ENCODE results near the gene GTF2F2. TPM values are rescaled to one million over a fixed set of nuclear protein-coding genes. Genes with fewer than 3 reads are reported as not detected.
"Not testable (repeated sequence)": the region's sequence is repeated elsewhere in the genome, so short reads cannot be mapped to it uniquely, and the experiment has no call there.

Gene GTF2F2
- total and polyA plus RNA-seq, 5 donors from 2014 or later, result 7.0 to 16.1 (median 9.7) TPM

DNA sequence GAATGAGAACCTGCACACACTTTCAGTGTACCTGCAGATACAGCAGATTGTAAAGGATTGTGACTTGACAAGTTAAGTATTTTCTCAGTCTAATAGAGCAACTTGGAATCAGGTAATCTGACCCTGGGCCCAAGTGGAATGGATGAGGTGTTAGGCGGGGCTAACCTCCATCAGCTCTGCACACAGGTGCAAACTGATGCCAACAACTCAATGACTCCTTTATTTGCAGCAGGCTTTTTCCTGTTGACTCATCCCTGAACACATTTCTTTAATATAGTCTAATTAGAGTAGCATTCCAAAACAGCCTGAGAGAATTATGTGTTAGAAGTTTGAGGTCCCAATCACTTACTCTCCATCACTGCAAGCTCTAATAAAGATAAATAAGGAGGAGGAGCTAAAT is 171.9 kb downstream of the GTF2F2 start:
- Histone ChIP-seq H3K27me3 (ENCODE audit: control insufficient read depth, insufficient read depth, low read length) (no peaks in the 10 kb centered on the region), H3K4me1 (ENCODE audit: control insufficient read depth, insufficient read depth, low read length, poor library complexity, severe bottlenecking) (peaks cover 21% of the 10 kb centered on the region), H3K9me3 (ENCODE audit: control insufficient read depth in 2 of 2, low read length in 2 of 2) (no peaks in the 10 kb centered on the region), H3K36me3 (ENCODE audit: control insufficient read depth, insufficient read depth, low read length) (peaks cover 5% of the 10 kb centered on the region), H3K27ac (ENCODE audit: insufficient read depth, low read length, poor library complexity, severe bottlenecking) (peak overlapping the region; percentile 15), H3K4me3 (ENCODE audit: low read depth, low read length) (no peak overlapping the region)
- no peaks in the 10 kb centered on the region for H3K9me3 Mint-ChIP-seq
- peaks cover 6% of the 10 kb centered on the region for H3K36me3 Mint-ChIP-seq
- peaks cover 9 to 38% (median 23%) of the 10 kb centered on the region in 4 donors for H3K4me1 Mint-ChIP-seq
- peak overlapping the region in 2 of 3 donors; percentile 3 to 31 for H3K27ac Mint-ChIP-seq
- no peak for DNase-seq
- no peaks in the 10 kb centered on the region for H3K27me3 Mint-ChIP-seq
- H3K4me3 Mint-ChIP-seq, result no peak overlapping the region
- ATAC-seq (ENCODE audit: low read depth in 2 of 2), result no peak

DNA sequence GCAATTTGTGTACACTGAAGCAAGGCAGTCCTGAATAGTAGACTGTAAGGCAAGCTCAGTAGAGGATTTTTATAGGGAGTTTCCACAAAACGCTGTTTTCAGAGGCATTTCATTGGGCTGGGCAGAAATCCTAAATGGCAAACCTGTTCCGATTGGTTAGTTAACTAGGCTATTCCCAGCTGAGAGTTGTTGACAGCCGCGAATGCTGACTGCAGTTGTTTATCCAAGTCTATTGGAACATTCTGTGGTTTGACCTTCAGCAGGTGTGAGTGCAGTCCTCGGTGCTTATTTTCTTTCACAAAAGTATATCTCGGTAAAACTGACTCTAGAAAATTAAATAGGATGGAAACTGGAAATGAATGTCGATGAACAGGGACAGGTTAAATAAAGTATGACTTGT is 175.2 kb downstream of the GTF2F2 start:
- H3K27ac Mint-ChIP-seq, result peak overlapping the region; percentile 84 to 96 (median 89)

DNA sequence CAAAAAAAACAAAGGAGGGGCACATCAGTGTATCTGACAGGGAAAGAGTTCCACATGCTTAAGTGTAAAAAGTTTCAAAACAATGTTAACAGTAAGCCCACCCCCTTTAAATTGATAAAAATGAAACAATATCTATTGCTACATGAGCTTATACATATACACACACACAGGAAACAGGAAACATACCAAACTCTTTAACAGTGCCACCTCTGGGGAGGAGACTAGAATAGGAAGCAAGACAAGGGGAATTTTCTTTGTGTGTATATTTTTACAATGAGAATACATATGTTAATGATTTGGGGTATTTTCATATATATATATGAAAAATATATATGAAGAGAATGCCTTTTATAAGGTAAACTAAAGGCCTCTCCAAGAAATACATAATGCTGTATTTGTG is 175.9 kb downstream of the GTF2F2 start:
- H3K4me1 Mint-ChIP-seq, result peaks cover 18 to 69% (median 45%) of the 10 kb centered on the region in 4 donors
- no peaks in the 10 kb centered on the region for H3K36me3 Mint-ChIP-seq
- Histone ChIP-seq H3K27me3 (ENCODE audit: control insufficient read depth, insufficient read depth, low read length) (no peaks in the 10 kb centered on the region), H3K9me3 (ENCODE audit: control insufficient read depth in 2 of 2, low read length in 2 of 2) (no peaks in the 10 kb centered on the region), H3K4me3 (ENCODE audit: low read depth, low read length) (peak overlapping the region; percentile 66), H3K36me3 (ENCODE audit: control insufficient read depth, insufficient read depth, low read length) (no peaks in the 10 kb centered on the region), H3K4me1 (ENCODE audit: control insufficient read depth, insufficient read depth, low read length, poor library complexity, severe bottlenecking) (peaks cover 52% of the 10 kb centered on the region), H3K27ac (ENCODE audit: insufficient read depth, low read length, poor library complexity, severe bottlenecking) (peak overlapping the region; percentile 74)
- H3K9me3 Mint-ChIP-seq, result peaks cover 0 to 5% (median 0%) of the 10 kb centered on the region in 7 donors
- peak overlapping the region; percentile 84 to 96 (median 91) for H3K27ac Mint-ChIP-seq
- H3K27me3 Mint-ChIP-seq, result no peaks in the 10 kb centered on the region
- H3K4me3 Mint-ChIP-seq, result peak overlapping the region in 3 of 4 donors; percentile 54 to 73 (median 58)
- DNase-seq, result peak in 2 of 3 donors; percentile 22 to 63
- ATAC-seq (ENCODE audit: low read depth in 2 of 2), result peak in 1 of 2 donors; percentile 47

More for the DNA sequence above, 175.2 kb downstream of the GTF2F2 start:
- no peak for DNase-seq
- peak overlapping the region; percentile 9 for H3K4me3 ChIP-seq (ENCODE audit: low read depth, low read length)
- no peaks in the 10 kb centered on the region for H3K27me3 ChIP-seq (ENCODE audit: control insufficient read depth, insufficient read depth, low read length)
- H3K27ac ChIP-seq (ENCODE audit: insufficient read depth, low read length, poor library complexity, severe bottlenecking), result peak overlapping the region; percentile 74
- H3K27me3 Mint-ChIP-seq, result no peaks in the 10 kb centered on the region
- H3K36me3 Mint-ChIP-seq, result no peaks in the 10 kb centered on the region
- H3K36me3 ChIP-seq (ENCODE audit: control insufficient read depth, insufficient read depth, low read length), result no peaks in the 10 kb centered on the region
- H3K9me3 Mint-ChIP-seq, result peaks cover 0 to 5% (median 0%) of the 10 kb centered on the region in 7 donors
- peak overlapping the region in 3 of 4 donors; percentile 9 to 47 (median 22) for H3K4me3 Mint-ChIP-seq
- H3K4me1 ChIP-seq (ENCODE audit: control insufficient read depth, insufficient read depth, low read length, poor library complexity, severe bottlenecking), result peaks cover 51% of the 10 kb centered on the region
- H3K4me1 Mint-ChIP-seq, result peaks cover 18 to 67% (median 45%) of the 10 kb centered on the region in 4 donors
- ATAC-seq (ENCODE audit: low read depth in 2 of 2), result no peak
- H3K9me3 ChIP-seq (ENCODE audit: control insufficient read depth in 2 of 2, low read length in 2 of 2), result no peaks in the 10 kb centered on the region

DNA sequence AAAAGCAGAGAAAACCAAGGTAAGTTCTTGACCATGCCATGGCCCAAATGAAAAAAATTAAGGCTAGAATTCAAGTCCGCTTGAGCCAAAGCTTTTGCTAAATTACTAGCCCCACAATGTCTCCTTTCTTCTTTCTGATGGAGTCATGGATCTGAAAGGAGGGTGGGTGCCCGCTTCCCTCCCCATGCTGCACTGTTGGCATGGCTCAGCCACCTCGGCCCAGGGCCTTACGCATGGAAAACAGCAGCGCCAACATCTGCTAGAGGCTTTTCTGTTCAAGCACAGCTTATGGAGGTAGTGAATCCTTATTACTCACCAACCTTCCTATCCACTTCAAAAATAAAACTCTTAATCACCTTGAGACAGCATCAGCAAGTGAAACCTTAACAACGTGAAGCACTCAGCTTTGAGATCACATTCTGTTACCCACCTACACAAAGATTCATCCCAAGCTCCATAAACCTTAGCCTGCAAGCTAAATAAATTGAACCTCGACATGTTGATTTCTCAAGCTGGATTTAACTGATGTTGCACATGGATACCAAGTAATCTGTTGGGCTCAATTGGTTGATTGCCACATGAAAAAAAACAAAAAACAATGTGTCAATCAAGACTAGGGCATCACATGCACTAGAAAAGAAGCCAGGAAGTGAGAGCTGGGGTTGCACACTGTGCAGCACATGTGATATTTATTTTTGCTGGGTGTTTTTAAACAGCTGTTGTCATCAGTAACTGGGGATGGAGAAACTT is 177.3 kb downstream of the GTF2F2 start:
- ATAC-seq (ENCODE audit: low read depth in 2 of 2), result peak; percentile 87
- Mint-ChIP-seq H3K4me3 (peak overlapping the region; percentile 17 to 81 (median 60)), H3K4me1 (peaks cover 18 to 64% (median 37%) of the 10 kb centered on the region in 4 donors), H3K27ac (peak overlapping the region; percentile 95 to 98 (median 96)), H3K36me3 (no peaks in the 10 kb centered on the region), H3K9me3 (peaks cover 0 to 5% (median 0%) of the 10 kb centered on the region in 7 donors), H3K27me3 (peaks cover 4% of the 10 kb centered on the region)
- Histone ChIP-seq H3K9me3 (ENCODE audit: control insufficient read depth in 2 of 2, low read length in 2 of 2) (no peaks in the 10 kb centered on the region), H3K4me3 (ENCODE audit: low read depth, low read length) (peak overlapping the region; percentile 23), H3K27me3 (ENCODE audit: control insufficient read depth, insufficient read depth, low read length) (no peaks in the 10 kb centered on the region), H3K36me3 (ENCODE audit: control insufficient read depth, insufficient read depth, low read length) (no peaks in the 10 kb centered on the region), H3K27ac (ENCODE audit: insufficient read depth, low read length, poor library complexity, severe bottlenecking) (peak overlapping the region; percentile 74), H3K4me1 (ENCODE audit: control insufficient read depth, insufficient read depth, low read length, poor library complexity, severe bottlenecking) (peaks cover 52% of the 10 kb centered on the region)
- peak in 2 of 3 donors; percentile 69 to 86 for DNase-seq

DNA sequence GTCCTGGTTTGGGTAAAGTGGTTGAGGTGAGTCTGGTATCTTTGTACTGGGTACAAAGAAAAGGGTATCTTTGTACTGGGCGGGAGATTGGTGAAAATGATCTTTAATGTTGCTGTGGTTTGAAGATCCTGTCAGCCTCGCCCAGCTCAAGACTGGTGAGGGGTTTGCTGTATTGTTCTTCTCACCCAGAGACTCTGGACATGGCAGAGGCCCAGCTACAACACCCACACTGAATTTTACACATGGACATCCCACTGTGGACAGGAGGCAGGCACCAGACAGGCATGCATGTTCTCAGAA is 177.8 kb downstream of the GTF2F2 start:
- Histone ChIP-seq H3K27me3 (ENCODE audit: control insufficient read depth, insufficient read depth, low read length) (no peaks in the 10 kb centered on the region), H3K4me3 (ENCODE audit: low read depth, low read length) (peak overlapping the region; percentile 23), H3K27ac (ENCODE audit: insufficient read depth, low read length, poor library complexity, severe bottlenecking) (peak overlapping the region; percentile 74), H3K4me1 (ENCODE audit: control insufficient read depth, insufficient read depth, low read length, poor library complexity, severe bottlenecking) (peaks cover 52% of the 10 kb centered on the region), H3K9me3 (ENCODE audit: control insufficient read depth in 2 of 2, low read length in 2 of 2) (no peaks in the 10 kb centered on the region), H3K36me3 (ENCODE audit: control insufficient read depth, insufficient read depth, low read length) (no peaks in the 10 kb centered on the region)
- no peak for DNase-seq
- peaks cover 0 to 5% (median 0%) of the 10 kb centered on the region in 7 donors for H3K9me3 Mint-ChIP-seq
- no peak for ATAC-seq (ENCODE audit: low read depth in 2 of 2)
- peak overlapping the region; percentile 95 to 98 (median 96) for H3K27ac Mint-ChIP-seq
- H3K27me3 Mint-ChIP-seq, result peaks cover 4% of the 10 kb centered on the region
- H3K36me3 Mint-ChIP-seq, result no peaks in the 10 kb centered on the region
- peak overlapping the region; percentile 17 to 81 (median 60) for H3K4me3 Mint-ChIP-seq
- peaks cover 18 to 66% (median 36%) of the 10 kb centered on the region in 4 donors for H3K4me1 Mint-ChIP-seq

DNA sequence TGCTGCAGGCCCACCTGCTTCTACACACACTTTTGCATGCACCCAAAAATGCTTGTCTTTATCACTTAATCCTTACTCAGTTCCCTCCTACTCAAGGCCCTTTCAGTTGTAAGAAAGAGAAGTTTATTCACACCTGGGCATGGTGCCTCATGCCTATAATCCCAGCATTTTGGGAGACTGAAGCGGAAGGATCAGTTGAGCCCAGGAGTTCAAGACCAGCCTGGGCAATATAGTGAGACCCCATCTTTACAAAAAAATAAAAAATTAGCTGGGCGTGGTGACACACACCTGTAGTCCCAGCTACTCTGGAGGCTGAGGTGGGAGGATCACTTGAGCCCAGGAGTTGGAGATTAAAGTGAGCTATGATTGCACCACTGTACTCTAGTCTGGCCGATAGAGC is 178.2 kb downstream of the GTF2F2 start:
- H3K4me3 ChIP-seq (ENCODE audit: low read depth, low read length), result peak overlapping the region; percentile 23
- H3K9me3 ChIP-seq (ENCODE audit: control insufficient read depth in 2 of 2, low read length in 2 of 2); H3K36me3 Mint-ChIP-seq; H3K27me3 Mint-ChIP-seq; ATAC-seq (ENCODE audit: low read depth in 2 of 2); H3K27me3 ChIP-seq (ENCODE audit: control insufficient read depth, insufficient read depth, low read length); DNase-seq; H3K36me3 ChIP-seq (ENCODE audit: control insufficient read depth, insufficient read depth, low read length); H3K9me3 Mint-ChIP-seq: not testable (repeated sequence)
- Mint-ChIP-seq H3K27ac (peak overlapping the region; percentile 95 to 98 (median 96)), H3K4me3 (peak overlapping the region in 3 of 4 donors; percentile 55 to 81 (median 66)), H3K4me1 (peaks cover 18 to 66% (median 36%) of the 10 kb centered on the region in 4 donors)
- peak overlapping the region; percentile 74 for H3K27ac ChIP-seq (ENCODE audit: insufficient read depth, low read length, poor library complexity, severe bottlenecking)
- H3K4me1 ChIP-seq (ENCODE audit: control insufficient read depth, insufficient read depth, low read length, poor library complexity, severe bottlenecking), result peaks cover 52% of the 10 kb centered on the region

DNA sequence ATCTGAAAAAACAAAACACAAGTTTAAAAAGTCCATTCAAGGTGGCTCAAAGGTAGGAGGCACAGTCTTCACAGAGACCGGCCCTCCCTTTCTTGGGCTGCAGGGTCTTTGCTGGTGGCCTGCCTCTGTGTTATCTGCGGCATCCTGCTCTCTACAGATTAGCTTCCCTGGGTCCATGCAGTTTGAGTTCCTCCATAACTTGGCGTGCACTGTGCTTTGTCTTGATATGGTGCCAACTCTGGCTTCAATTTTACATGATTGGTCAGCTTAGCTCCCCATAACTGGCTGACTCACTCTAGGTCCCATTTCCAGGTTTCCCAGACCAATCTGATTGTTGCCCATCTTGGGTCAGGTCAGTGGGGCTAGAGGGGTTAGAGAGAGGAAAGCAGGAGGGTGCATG is 178.9 kb downstream of the GTF2F2 start:
- no peaks in the 10 kb centered on the region for H3K9me3 ChIP-seq (ENCODE audit: control insufficient read depth in 2 of 2, low read length in 2 of 2)
- Mint-ChIP-seq H3K27me3 (peaks cover 4% of the 10 kb centered on the region), H3K9me3 (peaks cover 0 to 5% (median 0%) of the 10 kb centered on the region in 7 donors), H3K27ac (peak overlapping the region; percentile 49 to 96 (median 86)), H3K4me1 (peaks cover 18 to 66% (median 36%) of the 10 kb centered on the region in 4 donors), H3K36me3 (no peaks in the 10 kb centered on the region), H3K4me3 (peak overlapping the region in 1 of 4 donors; percentile 33)
- H3K4me3 ChIP-seq (ENCODE audit: low read depth, low read length), result no peak overlapping the region
- peak overlapping the region; percentile 17 for H3K27ac ChIP-seq (ENCODE audit: insufficient read depth, low read length, poor library complexity, severe bottlenecking)
- no peaks in the 10 kb centered on the region for H3K36me3 ChIP-seq (ENCODE audit: control insufficient read depth, insufficient read depth, low read length)
- H3K4me1 ChIP-seq (ENCODE audit: control insufficient read depth, insufficient read depth, low read length, poor library complexity, severe bottlenecking), result peaks cover 52% of the 10 kb centered on the region
- DNase-seq, result no peak
- no peaks in the 10 kb centered on the region for H3K27me3 ChIP-seq (ENCODE audit: control insufficient read depth, insufficient read depth, low read length)
- ATAC-seq (ENCODE audit: low read depth in 2 of 2), result no peak
